ENCODE data around the gene VPS35L.
A peak's percentile ranks its signal among the peaks of the same experiment; 100 is the strongest.

The VPS35L gene

DNA sequence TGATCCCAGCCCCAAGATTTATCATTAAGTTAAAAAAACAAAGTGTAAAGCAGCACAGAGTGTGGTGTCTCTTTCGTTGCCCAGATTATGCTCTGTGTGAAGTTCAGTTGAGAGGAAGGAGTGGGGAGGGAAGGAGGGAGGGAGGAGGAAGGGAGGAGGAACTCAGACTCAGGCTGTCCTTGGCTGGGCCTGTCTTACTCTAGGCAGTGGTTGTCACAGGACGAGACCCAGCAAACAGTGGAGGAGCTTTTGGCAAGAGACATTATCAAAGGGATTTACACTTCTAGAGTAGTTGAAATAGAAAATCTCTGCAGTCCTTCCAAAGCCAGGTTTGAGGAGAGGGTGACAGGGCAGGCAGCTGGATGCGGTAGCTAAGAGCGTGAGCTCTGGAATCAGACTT, 134.7 kb downstream of the VPS35L start:
- Histone ChIP-seq H3K9me3 (ENCODE audit: insufficient read depth, low read depth, low read length) (peaks cover 1% of the 10 kb centered on the region), H4K12ac (ENCODE audit: low read depth, low read length) (peak overlapping the region; percentile 16), H3K36me3 (ENCODE audit: control insufficient read depth in 1 of 2, insufficient read depth in 2 of 2, low read length in 2 of 2) (peaks cover 10 to 13% of the 10 kb centered on the region in 2 experiments), H3K27ac (ENCODE audit: low read depth, low read length) (no peak overlapping the region), H4K91ac (ENCODE audit: low read depth, low read length) (no peak overlapping the region), H3K79me2 (ENCODE audit: control insufficient read depth, insufficient read depth, low read length, poor library complexity) (no peaks in the 10 kb centered on the region), H2BK5ac (ENCODE audit: low read depth, low read length, poor library complexity) (no peak overlapping the region), H3K4me3 (ENCODE audit: low read depth, low read length) (no peak overlapping the region), H3K9ac (ENCODE audit: low read length) (no peak overlapping the region), H2BK12ac (ENCODE audit: low read length) (no peak overlapping the region), H3K18ac (ENCODE audit: low read length) (no peak overlapping the region), H2AK5ac (ENCODE audit: low read length) (peak overlapping the region; percentile 22), H3K23ac (ENCODE audit: low read length) (no peak overlapping the region), H3K4me1 (ENCODE audit: control insufficient read depth in 1 of 2, insufficient read depth in 2 of 2, low read length in 2 of 2) (peaks cover 13 to 17% of the 10 kb centered on the region in 2 experiments), H3K4me2 (ENCODE audit: low read length) (no peak overlapping the region), H3K4ac (ENCODE audit: low read depth, low read length) (no peak overlapping the region), H3K27me3 (ENCODE audit: insufficient read depth, low read length) (no peaks in the 10 kb centered on the region), H2AFZ (ENCODE audit: insufficient read depth, low read length, poor library complexity) (no peak overlapping the region), H2BK120ac (ENCODE audit: insufficient read depth, low read length, poor library complexity) (no peak overlapping the region), H4K8ac (ENCODE audit: low read depth, low read length) (no peak overlapping the region), H3K14ac (ENCODE audit: low read length) (no peak overlapping the region), H3K79me1 (ENCODE audit: low read length) (peaks cover 4% of the 10 kb centered on the region)
- WGBS (ENCODE audit: extremely low coverage, insufficient coverage, insufficient read length): no CpG with 5 or more reads among the region's 4 CpGs
- no peak for DNase-seq

DNA sequence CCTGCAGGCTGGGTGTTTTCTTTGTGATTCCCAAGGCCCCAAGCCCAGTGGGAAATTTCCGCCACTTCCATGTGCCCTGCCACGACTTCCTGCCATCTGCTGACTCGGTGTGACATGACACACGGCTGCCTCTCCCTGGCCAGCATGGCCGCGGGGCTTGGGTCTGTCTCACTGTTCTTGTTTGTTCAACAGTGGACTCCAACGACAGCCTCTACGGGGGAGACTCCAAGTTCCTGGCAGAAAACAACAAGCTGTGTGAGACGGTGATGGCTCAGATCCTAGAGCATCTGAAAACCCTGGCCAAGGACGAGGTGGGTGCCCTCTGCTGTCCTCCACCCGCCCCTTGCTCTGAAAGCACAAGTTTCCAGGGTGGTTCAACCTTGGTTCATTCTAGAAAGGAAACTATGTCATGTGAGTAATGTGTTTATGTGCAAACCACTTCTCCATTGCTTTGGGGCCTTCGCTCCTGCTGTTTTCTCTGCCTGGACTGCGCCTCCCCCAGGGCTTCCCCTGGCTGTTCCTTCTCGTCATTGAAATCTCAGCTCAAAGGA, 135.7 kb downstream of the VPS35L start:
- H3K4me3 ChIP-seq (ENCODE audit: low read depth, low read length): no peak overlapping the region
- no peaks in the 10 kb centered on the region for H3K27me3 ChIP-seq (ENCODE audit: insufficient read depth, low read length)
- H3K4me2 ChIP-seq (ENCODE audit: low read length): no peak overlapping the region
- no peak overlapping the region for H2BK120ac ChIP-seq (ENCODE audit: insufficient read depth, low read length, poor library complexity)
- no peak overlapping the region for H3K4ac ChIP-seq (ENCODE audit: low read depth, low read length)
- H2AFZ ChIP-seq (ENCODE audit: insufficient read depth, low read length, poor library complexity): no peak overlapping the region
- H4K8ac ChIP-seq (ENCODE audit: low read depth, low read length): no peak overlapping the region
- no peak overlapping the region for H3K27ac ChIP-seq (ENCODE audit: low read depth, low read length)
- H3K9ac ChIP-seq (ENCODE audit: low read length): no peak overlapping the region
- DNase-seq: no peak
- no CpG with 5 or more reads among the region's 14 CpGs for WGBS (ENCODE audit: extremely low coverage, insufficient coverage, insufficient read length)
- H3K9me3 ChIP-seq (ENCODE audit: insufficient read depth, low read depth, low read length): peaks cover 1% of the 10 kb centered on the region
- H2BK5ac ChIP-seq (ENCODE audit: low read depth, low read length, poor library complexity): no peak overlapping the region
- H3K23ac ChIP-seq (ENCODE audit: low read length): no peak overlapping the region
- H3K79me1 ChIP-seq (ENCODE audit: low read length): peaks cover 4% of the 10 kb centered on the region
- H4K12ac ChIP-seq (ENCODE audit: low read depth, low read length): no peak overlapping the region
- H4K91ac ChIP-seq (ENCODE audit: low read depth, low read length): no peak overlapping the region
- no peaks in the 10 kb centered on the region for H3K79me2 ChIP-seq (ENCODE audit: control insufficient read depth, insufficient read depth, low read length, poor library complexity)
- peak overlapping the region; percentile 0 for H3K14ac ChIP-seq (ENCODE audit: low read length)
- peaks cover 10 to 13% of the 10 kb centered on the region in 2 experiments for H3K36me3 ChIP-seq (ENCODE audit: control insufficient read depth in 1 of 2, insufficient read depth in 2 of 2, low read length in 2 of 2)
- no peak overlapping the region for H3K18ac ChIP-seq (ENCODE audit: low read length)
- peaks cover 13 to 17% of the 10 kb centered on the region in 2 experiments for H3K4me1 ChIP-seq (ENCODE audit: control insufficient read depth in 1 of 2, insufficient read depth in 2 of 2, low read length in 2 of 2)
- H2BK12ac ChIP-seq (ENCODE audit: low read length): no peak overlapping the region
- no peak overlapping the region for H2AK5ac ChIP-seq (ENCODE audit: low read length)

DNA sequence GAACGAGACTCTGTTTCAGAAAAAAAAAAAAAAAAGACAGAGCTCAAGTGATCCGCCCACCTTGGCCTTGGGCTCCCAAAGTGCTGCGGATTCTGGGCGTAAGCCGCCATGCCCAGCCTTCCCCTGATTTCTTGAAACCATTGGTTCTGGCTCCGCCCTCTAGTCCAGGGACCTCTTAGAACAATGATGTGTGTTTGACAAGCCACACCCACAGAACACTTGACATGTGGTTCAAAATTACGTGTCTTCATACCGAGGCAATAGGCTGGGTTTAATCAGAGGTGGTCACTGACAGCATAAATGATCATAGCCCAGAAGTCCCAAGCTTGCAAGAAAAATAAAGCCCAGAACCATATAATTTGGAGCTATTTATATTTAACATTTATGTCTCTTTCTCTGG, 139.5 kb downstream of the VPS35L start:
- no peak overlapping the region for H3K18ac ChIP-seq (ENCODE audit: low read length)
- H3K27me3 ChIP-seq (ENCODE audit: insufficient read depth, low read length): no peaks in the 10 kb centered on the region
- no peak overlapping the region for H2BK5ac ChIP-seq (ENCODE audit: low read depth, low read length, poor library complexity)
- no peaks in the 10 kb centered on the region for H3K79me1 ChIP-seq (ENCODE audit: low read length)
- no peak overlapping the region for H3K27ac ChIP-seq (ENCODE audit: low read depth, low read length)
- H3K23ac ChIP-seq (ENCODE audit: low read length): no peak overlapping the region
- no peak overlapping the region for H4K8ac ChIP-seq (ENCODE audit: low read depth, low read length)
- no peak overlapping the region for H2BK120ac ChIP-seq (ENCODE audit: insufficient read depth, low read length, poor library complexity)
- H3K9me3 ChIP-seq (ENCODE audit: insufficient read depth, low read depth, low read length): peaks cover 1% of the 10 kb centered on the region
- no CpG with 5 or more reads among the region's 8 CpGs for WGBS (ENCODE audit: extremely low coverage, insufficient coverage, insufficient read length)
- no peak overlapping the region for H3K4me3 ChIP-seq (ENCODE audit: low read depth, low read length)
- no peak overlapping the region for H3K14ac ChIP-seq (ENCODE audit: low read length)
- H3K79me2 ChIP-seq (ENCODE audit: control insufficient read depth, insufficient read depth, low read length, poor library complexity): no peaks in the 10 kb centered on the region
- H3K4me2 ChIP-seq (ENCODE audit: low read length): no peak overlapping the region
- no peak overlapping the region for H3K9ac ChIP-seq (ENCODE audit: low read length)
- peaks cover 29 to 31% of the 10 kb centered on the region in 2 experiments for H3K36me3 ChIP-seq (ENCODE audit: control insufficient read depth in 1 of 2, insufficient read depth in 2 of 2, low read length in 2 of 2)
- H2BK12ac ChIP-seq (ENCODE audit: low read length): no peak overlapping the region
- H4K91ac ChIP-seq (ENCODE audit: low read depth, low read length): no peak overlapping the region
- H4K12ac ChIP-seq (ENCODE audit: low read depth, low read length): no peak overlapping the region
- H2AK5ac ChIP-seq (ENCODE audit: low read length): no peak overlapping the region
- no peak overlapping the region for H3K4ac ChIP-seq (ENCODE audit: low read depth, low read length)
- H3K4me1 ChIP-seq (ENCODE audit: control insufficient read depth in 1 of 2, insufficient read depth in 2 of 2, low read length in 2 of 2): peaks cover 0 to 3% of the 10 kb centered on the region in 2 experiments
- no peak for DNase-seq
- H2AFZ ChIP-seq (ENCODE audit: insufficient read depth, low read length, poor library complexity): no peak overlapping the region

DNA sequence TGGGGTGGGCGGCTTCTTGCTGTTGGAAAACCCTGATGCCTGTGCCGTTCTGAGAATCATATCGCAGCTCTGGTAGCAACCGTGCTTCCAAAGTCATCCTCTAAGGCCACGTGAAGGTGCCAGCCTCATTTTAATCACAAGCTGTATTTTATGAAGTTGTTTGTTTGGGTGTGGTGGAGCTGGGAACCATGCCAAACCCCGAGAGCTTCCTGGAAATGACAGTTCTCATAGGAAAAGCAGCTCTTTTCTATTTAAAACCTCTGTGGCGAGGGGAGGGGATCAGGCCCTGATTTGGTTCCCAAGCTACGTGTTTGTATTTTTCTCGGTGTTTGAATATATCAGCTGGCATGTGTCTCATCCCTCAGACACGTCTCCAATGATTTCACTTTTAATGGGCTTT, 140.8 kb downstream of the VPS35L start:
- Histone ChIP-seq H3K9ac (ENCODE audit: low read length) (no peak overlapping the region), H3K27me3 (ENCODE audit: insufficient read depth, low read length) (no peaks in the 10 kb centered on the region)

More for the DNA sequence above, 140.8 kb downstream of the VPS35L start:
- H3K14ac ChIP-seq (ENCODE audit: low read length): no peak overlapping the region
- no peak overlapping the region for H2BK5ac ChIP-seq (ENCODE audit: low read depth, low read length, poor library complexity)
- H3K23ac ChIP-seq (ENCODE audit: low read length): no peak overlapping the region
- no peak overlapping the region for H4K12ac ChIP-seq (ENCODE audit: low read depth, low read length)
- H4K91ac ChIP-seq (ENCODE audit: low read depth, low read length): no peak overlapping the region
- no peak overlapping the region for H3K18ac ChIP-seq (ENCODE audit: low read length)
- no peak overlapping the region for H4K8ac ChIP-seq (ENCODE audit: low read depth, low read length)
- WGBS (ENCODE audit: extremely low coverage, insufficient coverage, insufficient read length): no CpG with 5 or more reads among the region's 10 CpGs
- peaks cover 26 to 29% of the 10 kb centered on the region in 2 experiments for H3K36me3 ChIP-seq (ENCODE audit: control insufficient read depth in 1 of 2, insufficient read depth in 2 of 2, low read length in 2 of 2)
- H3K4ac ChIP-seq (ENCODE audit: low read depth, low read length): no peak overlapping the region
- no peaks in the 10 kb centered on the region for H3K79me1 ChIP-seq (ENCODE audit: low read length)
- H2BK12ac ChIP-seq (ENCODE audit: low read length): no peak overlapping the region
- H2AK5ac ChIP-seq (ENCODE audit: low read length): no peak overlapping the region
- H2AFZ ChIP-seq (ENCODE audit: insufficient read depth, low read length, poor library complexity): no peak overlapping the region
- DNase-seq: no peak
- H3K9me3 ChIP-seq (ENCODE audit: insufficient read depth, low read depth, low read length): peaks cover 1% of the 10 kb centered on the region
- H3K4me3 ChIP-seq (ENCODE audit: low read depth, low read length): no peak overlapping the region
- no peaks in the 10 kb centered on the region for H3K4me1 ChIP-seq (ENCODE audit: control insufficient read depth in 1 of 2, insufficient read depth in 2 of 2, low read length in 2 of 2)
- no peak overlapping the region for H3K27ac ChIP-seq (ENCODE audit: low read depth, low read length)
- no peaks in the 10 kb centered on the region for H3K79me2 ChIP-seq (ENCODE audit: control insufficient read depth, insufficient read depth, low read length, poor library complexity)
- H2BK120ac ChIP-seq (ENCODE audit: insufficient read depth, low read length, poor library complexity): no peak overlapping the region
- H3K4me2 ChIP-seq (ENCODE audit: low read length): no peak overlapping the region
